SU-DHL-6 (cell line): ENCODE data around the gene TUBB2B.
"Not testable (repeated sequence)": the region's sequence is repeated elsewhere in the genome, so short reads cannot be mapped to it uniquely, and the experiment has no call there.

Source experiments
- CTCF ChIP-seq: fragments of 200-600 bp; sonication (generic); IDR thresholded peaks from one replicate; pipeline ENCODE4 v1.5.1; 2017; ENCODE audit warnings: antibody characterized with exemption, mild to moderate bottlenecking, low read length, moderate library complexity; ENCODE audit not compliant: insufficient read depth, poor library complexity, severe bottlenecking
- EZH2phosphoT487 ChIP-seq: fragments of 200-600 bp; sonication (generic), shearing (Covaris generic); conservative IDR thresholded peaks from 2 replicates; pipeline ENCODE4 v1.6.1; 2018; ENCODE audit warnings: mild to moderate bottlenecking, antibody characterized with exemption, low read length, moderate library complexity, mixed read lengths

- not testable (repeated sequence) for TF ChIP-seq CTCF, EZH2phosphoT487
These were observed 47.5 kb downstream of the TUBB2B start for GRCh38 chr6:3179945-3180344.
